Lower lobe of right lung (tissue), 2 donors: ENCODE data around the gene TRPC1. TPM values are rescaled to one million over a fixed set of nuclear protein-coding genes. Genes with fewer than 3 reads are reported as not detected.
"Not testable (repeated sequence)": the region's sequence is repeated elsewhere in the genome, so short reads cannot be mapped to it uniquely, and the experiment has no call there.

Source experiments
- ATAC-seq, 2 donors: fragments of 200-7000 bp; cut with Tn5 transposase; one replicate each; pipeline ENCODE4 v1.9.1; 2020 to 2022; ENCODE audit warnings: mild to moderate bottlenecking in 2 of 2, moderate library complexity in 2 of 2
- DNase-seq: peaks from one replicate; pipeline ENCODE4 v3.0.0-alpha.2; 2020
- H3K27ac ChIP-seq: fragments of 200-600 bp; one replicate; pipeline ENCODE4 v1.8.0; 2022
- H3K27me3 ChIP-seq: fragments of 200-600 bp; one replicate; pipeline ENCODE4 v1.8.0; 2022; ENCODE audit warnings: low read depth
- H3K36me3 ChIP-seq: fragments of 200-600 bp; one replicate; pipeline ENCODE4 v1.8.0; 2022; ENCODE audit warnings: mild to moderate bottlenecking
- H3K4me1 ChIP-seq: fragments of 200-600 bp; one replicate; pipeline ENCODE4 v1.8.0; 2022
- H3K4me3 ChIP-seq: fragments of 200-600 bp; one replicate; pipeline ENCODE4 v1.8.0; 2022; ENCODE audit warnings: mild to moderate bottlenecking
- H3K9me3 ChIP-seq: fragments of 200-600 bp; one replicate; pipeline ENCODE4 v1.8.0; 2022
- intact Hi-C: fragments of 100-400 bp; cut with DNase I; formaldehyde crosslinking; loops from one replicate; pipeline ENCODE4 v1.11.0; 2022
- total RNA-seq: library from RNA; stranded (reverse); fragmentation: NEBNext Ultra II Directional; extraction: Animal tissue kit (Norgen Biotek cat#: 25700); gene quantifications from one replicate; pipeline ENCODE4 v1.2.1, GENCODE V29; 2021
- TF ChIP-seq, protein P1 (sequence below): fragments of 200-600 bp; IDR thresholded peaks from one replicate; pipeline ENCODE4 v1.8.0; 2022; ENCODE audit warnings: antibody characterized with exemption, mild to moderate bottlenecking
- donor health status: DM: no; HTN: yes; CAD: no; lungs with severe emphysema.

Gene TRPC1
- total RNA-seq, 1 donor from 2014 or later: 5.4 TPM

GRCh38 chr3:142734834-142735233, 11.0 kb downstream of the TRPC1 start:
- no peaks in the 10 kb centered on the region for H3K9me3 ChIP-seq
- TF ChIP-seq, protein P1, sequence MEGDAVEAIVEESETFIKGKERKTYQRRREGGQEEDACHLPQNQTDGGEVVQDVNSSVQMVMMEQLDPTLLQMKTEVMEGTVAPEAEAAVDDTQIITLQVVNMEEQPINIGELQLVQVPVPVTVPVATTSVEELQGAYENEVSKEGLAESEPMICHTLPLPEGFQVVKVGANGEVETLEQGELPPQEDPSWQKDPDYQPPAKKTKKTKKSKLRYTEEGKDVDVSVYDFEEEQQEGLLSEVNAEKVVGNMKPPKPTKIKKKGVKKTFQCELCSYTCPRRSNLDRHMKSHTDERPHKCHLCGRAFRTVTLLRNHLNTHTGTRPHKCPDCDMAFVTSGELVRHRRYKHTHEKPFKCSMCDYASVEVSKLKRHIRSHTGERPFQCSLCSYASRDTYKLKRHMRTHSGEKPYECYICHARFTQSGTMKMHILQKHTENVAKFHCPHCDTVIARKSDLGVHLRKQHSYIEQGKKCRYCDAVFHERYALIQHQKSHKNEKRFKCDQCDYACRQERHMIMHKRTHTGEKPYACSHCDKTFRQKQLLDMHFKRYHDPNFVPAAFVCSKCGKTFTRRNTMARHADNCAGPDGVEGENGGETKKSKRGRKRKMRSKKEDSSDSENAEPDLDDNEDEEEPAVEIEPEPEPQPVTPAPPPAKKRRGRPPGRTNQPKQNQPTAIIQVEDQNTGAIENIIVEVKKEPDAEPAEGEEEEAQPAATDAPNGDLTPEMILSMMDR: no peak
- H3K4me1 ChIP-seq: no peaks in the 10 kb centered on the region
- no peaks in the 10 kb centered on the region for H3K27me3 ChIP-seq
- intact Hi-C loops: no loop called here
- no peak overlapping the region for H3K27ac ChIP-seq
- no peaks in the 10 kb centered on the region for H3K36me3 ChIP-seq
- DNase-seq (no peak), ATAC-seq (no peak)
- H3K4me3 ChIP-seq: no peak overlapping the region

- no peak overlapping the region for H3K4me3 ChIP-seq
Measured at GRCh38 chr3:142735462-142735861, 11.6 kb downstream of the TRPC1 start.

DNA sequence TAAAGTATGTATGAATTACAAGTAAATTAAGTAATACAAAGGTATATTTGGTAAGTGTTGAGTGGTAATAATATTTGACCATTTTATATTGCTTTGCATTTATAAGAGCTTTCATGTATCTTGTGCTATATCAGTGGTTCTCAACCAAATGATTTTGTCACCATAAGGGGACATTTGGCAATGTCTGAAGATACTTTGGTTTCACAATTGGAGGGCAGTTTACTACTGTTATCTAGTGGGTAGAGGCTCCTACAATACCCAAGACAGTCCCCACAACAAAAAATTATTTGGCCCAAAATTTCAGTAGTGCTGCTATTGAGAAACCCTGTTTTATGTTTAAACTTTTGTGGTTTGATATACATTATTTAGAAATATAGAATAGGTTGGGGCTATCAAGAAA, 14.6 kb downstream of the TRPC1 start:
- H3K4me3 ChIP-seq: no peak overlapping the region
- H3K4me1 ChIP-seq: no peaks in the 10 kb centered on the region
- intact Hi-C loops: no loop called here
- no peaks in the 10 kb centered on the region for H3K36me3 ChIP-seq
- no peaks in the 10 kb centered on the region for H3K9me3 ChIP-seq
- H3K27me3 ChIP-seq: no peaks in the 10 kb centered on the region
- no peak for ATAC-seq
- TF ChIP-seq, protein P1: no peak
- H3K27ac ChIP-seq: no peak overlapping the region
- DNase-seq: no peak

More at GRCh38 chr3:142735462-142735861, 11.6 kb downstream of the TRPC1 start:
- no peaks in the 10 kb centered on the region for H3K36me3 ChIP-seq
- H3K9me3 ChIP-seq: no peaks in the 10 kb centered on the region
- no peaks in the 10 kb centered on the region for H3K27me3 ChIP-seq
- TF ChIP-seq, protein P1: no peak
- H3K4me1 ChIP-seq: no peaks in the 10 kb centered on the region
- ATAC-seq (no peak), DNase-seq (no peak)
- intact Hi-C loops: no loop called here
- no peak overlapping the region for H3K27ac ChIP-seq

GRCh38 chr3:142746646-142747045, 22.8 kb downstream of the TRPC1 start:
- TF ChIP-seq, protein P1: no peak
- no peak for DNase-seq
- H3K27me3 ChIP-seq: no peaks in the 10 kb centered on the region

GRCh38 chr3:142750531-142750930, 26.7 kb downstream of the TRPC1 start:
- H3K36me3 ChIP-seq, H3K27me3 ChIP-seq, DNase-seq, H3K4me1 ChIP-seq, intact Hi-C loops, H3K9me3 ChIP-seq, ATAC-seq, H3K4me3 ChIP-seq, H3K27ac ChIP-seq: not testable (repeated sequence)

More at GRCh38 chr3:142746646-142747045, 22.8 kb downstream of the TRPC1 start:
- intact Hi-C loops: no loop called here
- Histone ChIP-seq H3K36me3 (peaks cover 7% of the 10 kb centered on the region), H3K27ac (no peak overlapping the region), H3K4me1 (no peaks in the 10 kb centered on the region), H3K9me3 (no peaks in the 10 kb centered on the region), H3K4me3 (no peak overlapping the region)
- no peak for ATAC-seq

DNA sequence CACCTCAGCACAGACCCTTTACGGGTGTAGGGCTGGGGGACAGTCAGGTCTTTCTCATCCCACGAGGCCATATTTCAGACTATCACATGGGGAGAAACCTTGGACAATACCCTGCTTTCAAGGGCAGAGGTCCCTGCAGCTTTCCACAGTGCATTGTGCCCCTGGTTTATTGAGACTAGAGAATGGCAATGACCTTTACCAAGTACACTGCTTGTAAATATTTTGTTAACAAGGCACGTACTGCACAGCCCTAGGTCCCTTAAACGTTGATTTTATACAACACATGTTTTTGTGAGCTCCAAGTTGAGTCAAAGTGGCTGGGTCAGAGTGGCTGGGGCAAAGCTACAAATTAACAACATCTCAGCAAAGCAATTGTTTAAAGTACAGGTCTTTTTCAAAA, 28.8 kb downstream of the TRPC1 start:
- intact Hi-C loops, H3K9me3 ChIP-seq, H3K36me3 ChIP-seq, DNase-seq, H3K27ac ChIP-seq, H3K27me3 ChIP-seq, H3K4me3 ChIP-seq, ATAC-seq, H3K4me1 ChIP-seq: not testable (repeated sequence)

- TF ChIP-seq, protein P1: no peak
- no peaks in the 10 kb centered on the region for H3K4me1 ChIP-seq
- no peak for ATAC-seq
- intact Hi-C loops: no loop called here
- H3K27me3 ChIP-seq: no peaks in the 10 kb centered on the region
- H3K36me3 ChIP-seq: no peaks in the 10 kb centered on the region
- H3K27ac ChIP-seq: no peak overlapping the region
- H3K9me3 ChIP-seq: no peaks in the 10 kb centered on the region
- DNase-seq: no peak
- no peak overlapping the region for H3K4me3 ChIP-seq
Measured at GRCh38 chr3:142754494-142754893, 30.7 kb downstream of the TRPC1 start.
